Thyroid gland (tissue), 4 donors: ENCODE measurements around the gene TMEM175. TPM values are rescaled to one million over a fixed set of nuclear protein-coding genes. Genes with fewer than 3 reads are reported as not detected.

Experiments used
- DNase-seq, 2 donors: peaks; one replicate each; pipeline ENCODE4 v3.0.0-alpha.2; 2019
- H3K27ac ChIP-seq, 3 donors: fragments of 200-600 bp; sonication (generic); 1 replicate in 2 of 3; 2 replicates in 1 of 3; pipeline ENCODE4 v1.5.1; 2016 to 2019; ENCODE audit warnings: mild to moderate bottlenecking in 1 of 3, moderate library complexity in 1 of 3
- H3K27me3 ChIP-seq: fragments of 200-600 bp; sonication (generic); one replicate; pipeline ENCODE4 v1.5.1; 2019
- H3K36me3 ChIP-seq, 2 donors: fragments of 200-600 bp; sonication (generic); one replicate each; pipeline ENCODE4 v1.5.1; 2016 to 2019
- H3K4me1 ChIP-seq, 2 donors: fragments of 200-600 bp; sonication (generic); one replicate each; pipeline ENCODE4 v1.5.1; 2017 to 2019
- H3K4me3 ChIP-seq, 3 donors: fragments of 200-600 bp; sonication (generic); replicated peaks in 1 of 3; 1 replicate in 2 of 3; 2 replicates in 1 of 3; pipeline ENCODE4 v1.5.1; 2016; ENCODE audit warnings: mild to moderate bottlenecking in 1 of 3
- H3K9me3 ChIP-seq: fragments of 200-600 bp; sonication (generic); one replicate; pipeline ENCODE4 v1.5.1; 2017
- POLR2A ChIP-seq, 2 donors: fragments of 450-650 bp; IDR thresholded peaks; one replicate each; pipeline ENCODE4 v1.6.1; 2017; ENCODE audit warnings: antibody characterized with exemption in 2 of 2, mild to moderate bottlenecking in 2 of 2, moderate library complexity in 1 of 2
- WGBS, 2 donors: methylation state at CpG; one replicate each; pipeline ENCODE4 v1.1.5; 2017; 5-methylcytosine and 5-hydroxymethylcytosine counted together
- intact Hi-C: fragments of 100-400 bp; cut with DNase I; formaldehyde crosslinking; loops from one replicate; pipeline ENCODE4 v1.15.1; 2023
- total RNA-seq, 4 donors: library from RNA; depleted of rRNA; stranded (reverse); fragments of >200 nt; gene quantifications; one replicate each; pipeline ENCODE4 v1.2.3, GENCODE V29; 2016
- TF ChIP-seq, protein P1 (sequence below), 6 experiments: fragments of 200-600 bp in 3 of 6; fragments of 450-650 bp in 3 of 6; sonication (generic) in 3 of 6; IDR thresholded peaks; one replicate each; pipeline ENCODE4 v1.5.1; 2016 to 2019; ENCODE audit warnings: antibody characterized with exemption in 6 of 6, mild to moderate bottlenecking in 2 of 6, inconsistent platforms in 1 of 6, moderate library complexity in 1 of 6

TMEM175 gene
- total RNA-seq, 4 donors from 2014 or later: 33.6 to 63.9 (median 40.4) TPM

DNA sequence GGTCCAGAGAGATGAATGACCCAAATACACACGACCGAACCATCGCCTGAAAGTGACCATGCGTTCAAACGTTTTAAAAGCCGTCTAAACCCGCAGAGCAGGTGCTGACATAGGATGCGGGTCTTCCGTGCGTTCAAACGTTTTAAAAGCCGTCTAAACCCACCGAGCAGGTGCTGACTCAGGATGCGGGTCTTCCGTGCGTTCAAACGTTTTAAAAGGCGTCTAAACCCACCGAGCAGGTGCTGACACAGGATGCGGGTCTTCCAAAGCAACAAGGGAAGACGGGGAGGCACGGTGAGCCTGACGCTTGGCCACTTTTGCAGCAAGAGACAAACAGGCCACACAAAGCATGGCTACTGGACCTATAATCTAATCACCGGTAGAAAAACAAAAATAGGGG is 47.4 kb upstream of the TMEM175 start:
- 90 to 92% methylated on average over 24 of the region's 24 CpGs for WGBS, 2 donors
- no peak overlapping the region for H3K27ac ChIP-seq
- H3K36me3 ChIP-seq: peaks cover 31 to 50% of the 10 kb centered on the region in 2 donors
- no peak for DNase-seq
- no peak overlapping the region for H3K4me3 ChIP-seq
- intact Hi-C loops: no loop called here
- TF ChIP-seq, protein P1, sequence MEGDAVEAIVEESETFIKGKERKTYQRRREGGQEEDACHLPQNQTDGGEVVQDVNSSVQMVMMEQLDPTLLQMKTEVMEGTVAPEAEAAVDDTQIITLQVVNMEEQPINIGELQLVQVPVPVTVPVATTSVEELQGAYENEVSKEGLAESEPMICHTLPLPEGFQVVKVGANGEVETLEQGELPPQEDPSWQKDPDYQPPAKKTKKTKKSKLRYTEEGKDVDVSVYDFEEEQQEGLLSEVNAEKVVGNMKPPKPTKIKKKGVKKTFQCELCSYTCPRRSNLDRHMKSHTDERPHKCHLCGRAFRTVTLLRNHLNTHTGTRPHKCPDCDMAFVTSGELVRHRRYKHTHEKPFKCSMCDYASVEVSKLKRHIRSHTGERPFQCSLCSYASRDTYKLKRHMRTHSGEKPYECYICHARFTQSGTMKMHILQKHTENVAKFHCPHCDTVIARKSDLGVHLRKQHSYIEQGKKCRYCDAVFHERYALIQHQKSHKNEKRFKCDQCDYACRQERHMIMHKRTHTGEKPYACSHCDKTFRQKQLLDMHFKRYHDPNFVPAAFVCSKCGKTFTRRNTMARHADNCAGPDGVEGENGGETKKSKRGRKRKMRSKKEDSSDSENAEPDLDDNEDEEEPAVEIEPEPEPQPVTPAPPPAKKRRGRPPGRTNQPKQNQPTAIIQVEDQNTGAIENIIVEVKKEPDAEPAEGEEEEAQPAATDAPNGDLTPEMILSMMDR (IDR thresholded peaks at IDR 0.05): no peak
- H3K27me3 ChIP-seq: no peaks in the 10 kb centered on the region
- H3K9me3 ChIP-seq: no peaks in the 10 kb centered on the region
- H3K4me1 ChIP-seq: no peaks in the 10 kb centered on the region

DNA sequence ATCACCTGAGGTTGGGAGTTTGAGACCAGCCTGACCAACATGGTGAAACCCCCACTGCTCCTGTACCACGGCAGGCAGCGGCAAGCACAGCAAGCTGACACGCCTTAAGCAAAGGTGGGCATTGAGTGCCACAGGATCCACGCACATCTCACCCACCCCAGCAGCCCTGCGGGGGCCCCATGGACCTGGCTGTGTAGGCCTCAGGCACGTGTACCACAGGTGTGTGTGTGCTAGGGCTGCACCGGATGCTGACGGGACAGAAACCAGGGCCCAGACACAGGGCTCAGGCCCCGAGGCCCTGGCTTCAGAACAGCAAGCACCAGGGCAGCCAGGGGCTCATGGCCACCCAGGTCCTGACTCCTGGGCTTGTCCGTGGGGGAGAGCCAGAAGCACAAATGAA is 46.9 kb upstream of the TMEM175 start:
- no peak for DNase-seq
- H3K36me3 ChIP-seq: peaks cover 29 to 50% of the 10 kb centered on the region in 2 donors
- H3K9me3 ChIP-seq: no peaks in the 10 kb centered on the region
- H3K4me3 ChIP-seq: no peak overlapping the region
- H3K27ac ChIP-seq: no peak overlapping the region
- no peaks in the 10 kb centered on the region for H3K27me3 ChIP-seq
- TF ChIP-seq, protein P1 (IDR thresholded peaks at IDR 0.05): no peak
- TF ChIP-seq POLR2A (IDR thresholded peaks at IDR 0.05): no peak
- 99% methylated on average over 6 to 8 of the region's 10 CpGs for WGBS, 2 donors
- intact Hi-C loops: no loop called here
- H3K4me1 ChIP-seq: no peaks in the 10 kb centered on the region

DNA sequence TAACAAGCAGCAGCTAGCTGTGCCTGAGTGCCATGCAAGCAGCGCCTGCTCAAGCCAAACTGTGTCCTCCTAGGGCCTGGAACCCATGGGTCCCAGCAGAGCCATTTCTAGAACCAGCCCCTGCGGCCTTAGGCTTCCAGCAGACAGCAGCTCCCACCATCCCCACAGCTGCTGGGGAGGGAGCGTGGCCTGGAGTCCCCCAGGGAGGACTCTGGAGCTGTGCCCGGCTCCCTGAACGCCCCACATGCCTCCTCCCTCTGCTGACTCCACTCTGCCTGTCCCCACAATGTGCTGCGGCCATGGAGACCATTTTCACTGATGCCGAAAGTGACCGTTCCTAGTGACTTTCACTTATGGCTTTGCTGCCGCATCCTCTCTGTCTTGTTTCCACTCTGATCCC is 46.0 kb upstream of the TMEM175 start:
- TF ChIP-seq POLR2A (IDR thresholded peaks at IDR 0.05): no peak
- TF ChIP-seq, protein P1 (IDR thresholded peaks at IDR 0.05): no peak
- 68 to 84% methylated on average over 6 to 9 of the region's 9 CpGs for WGBS, 2 donors
- intact Hi-C loops: no loop called here
- Histone ChIP-seq H3K9me3 (no peaks in the 10 kb centered on the region), H3K4me1 (no peaks in the 10 kb centered on the region), H3K27me3 (no peaks in the 10 kb centered on the region), H3K27ac (no peak overlapping the region), H3K4me3 (no peak overlapping the region), H3K36me3 (peaks cover 28 to 45% of the 10 kb centered on the region in 2 donors)
- DNase-seq: no peak

DNA sequence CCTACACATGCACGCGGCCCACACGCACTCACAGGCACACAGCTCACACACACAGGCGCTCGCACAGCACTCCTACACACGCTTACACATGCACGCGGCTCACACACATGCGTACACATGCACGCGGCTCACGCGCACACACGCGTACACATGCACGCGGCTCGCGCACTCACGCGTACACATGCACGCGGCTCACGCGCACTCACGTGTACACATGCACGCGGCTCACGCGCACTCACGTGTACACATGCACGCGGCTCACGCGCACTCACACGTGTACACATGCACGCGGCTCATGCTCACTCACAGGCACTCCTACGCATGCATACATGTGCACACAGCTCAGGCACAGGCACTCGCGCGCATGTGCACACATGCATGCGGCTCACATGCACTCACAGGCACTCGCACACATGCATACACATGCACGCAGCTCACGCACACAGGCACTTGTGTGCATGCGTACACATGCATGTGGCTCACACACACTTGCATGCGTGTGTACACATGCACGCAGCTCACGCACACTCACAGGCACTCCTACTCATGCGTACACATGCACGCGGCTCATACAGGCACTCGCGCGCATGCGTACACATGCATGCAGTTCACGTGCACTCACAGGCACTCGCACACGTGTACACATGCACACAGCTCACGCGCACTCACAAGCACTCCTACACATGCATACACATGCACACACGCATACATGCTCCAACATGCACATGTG is 45.1 kb upstream of the TMEM175 start:
- TF ChIP-seq, protein P1 (IDR thresholded peaks at IDR 0.05): no peak
- TF ChIP-seq POLR2A (IDR thresholded peaks at IDR 0.05): no peak
- H3K36me3 ChIP-seq: peaks cover 24 to 35% of the 10 kb centered on the region in 2 donors
- intact Hi-C loops: no loop called here
- no peaks in the 10 kb centered on the region for H3K27me3 ChIP-seq
- DNase-seq: no peak
- H3K4me1 ChIP-seq: no peaks in the 10 kb centered on the region
- H3K4me3 ChIP-seq: no peak overlapping the region
- H3K27ac ChIP-seq: no peak overlapping the region
- H3K9me3 ChIP-seq: no peaks in the 10 kb centered on the region
- WGBS, 2 donors: 96% methylated on average over 62 to 63 of the region's 63 CpGs

DNA sequence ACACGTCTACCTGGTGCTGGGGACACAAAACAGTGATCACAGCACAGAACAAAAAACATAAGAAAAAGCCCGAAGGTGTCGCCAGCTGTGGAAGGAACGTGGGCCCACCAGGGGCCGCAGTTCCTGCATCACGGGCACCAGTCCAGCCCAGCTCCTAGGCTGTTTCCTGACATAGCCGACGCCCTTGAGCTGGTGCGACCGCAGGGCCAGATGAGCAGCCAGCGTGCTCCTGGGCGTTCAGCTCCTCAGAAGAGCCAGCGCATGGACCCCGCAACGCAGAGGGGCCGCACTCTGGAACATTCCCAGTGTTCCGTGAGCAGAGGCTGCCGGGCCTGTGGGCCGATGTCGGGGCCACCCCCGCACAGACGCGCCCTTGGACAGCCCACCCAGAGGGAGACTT is 44.2 kb upstream of the TMEM175 start:
- 87 to 92% methylated on average over 10 to 19 of the region's 23 CpGs for WGBS, 2 donors
- peaks cover 21 to 33% of the 10 kb centered on the region in 2 donors for H3K36me3 ChIP-seq

More for the DNA sequence above, 44.2 kb upstream of the TMEM175 start:
- no peak for DNase-seq
- H3K9me3 ChIP-seq: no peaks in the 10 kb centered on the region
- no peak overlapping the region for H3K27ac ChIP-seq
- no peaks in the 10 kb centered on the region for H3K4me1 ChIP-seq
- intact Hi-C loops: no loop called here
- H3K4me3 ChIP-seq: no peak overlapping the region
- no peaks in the 10 kb centered on the region for H3K27me3 ChIP-seq
- TF ChIP-seq, protein P1 (IDR thresholded peaks at IDR 0.05): no peak
- no peak for TF ChIP-seq POLR2A (IDR thresholded peaks at IDR 0.05)
